Naive thymus-derived CD8-positive, alpha-beta T cell (primary cell): Measurements from ENCODE around the gene LCN15. TPM values are rescaled to one million over a fixed set of nuclear protein-coding genes. Genes with fewer than 3 reads are reported as not detected.
"Not testable (repeated sequence)": the region's sequence is repeated elsewhere in the genome, so short reads cannot be mapped to it uniquely, and the experiment has no call there.

Experiments used
- ATAC-seq, 2 donors: fragments of 150-1000 bp; cut with Tn5 transposase in 1 of 2; sonication (Bioruptor Pico), chemical (Tn5 transposase) in 1 of 2; 1 replicate in 1 of 2; 2 replicates in 1 of 2; pipeline ENCODE4 v1.10.0; 2021; ENCODE audit warnings: mild to moderate bottlenecking in 2 of 2, moderate library complexity in 2 of 2
- POLR2A ChIA-PET: fragments of 350-600 bp; sonication (Branson Sonifier 250); formaldehyde crosslinking; loops from one replicate; lab custom pipeline; 2021; ENCODE audit warnings: antibody characterized with exemption; lab: Charles Lee
- DNase-seq, 10 donors: peaks; one replicate each; pipeline versions ENCODE4 v3.0.0 to v3.0.0-alpha.2; 2020 to 2022
- H3K27ac Mint-ChIP-seq, 10 donors: one replicate each; pipeline ENCODE4 v1.8.0; 2020 to 2022; ENCODE audit warnings: mild to moderate bottlenecking in 10 of 10, mixed read lengths in 10 of 10, moderate library complexity in 4 of 10, inconsistent platforms in 1 of 10
- H3K27me3 Mint-ChIP-seq, 5 donors: one replicate each; pipeline ENCODE4 v1.8.0; 2021 to 2022; ENCODE audit warnings: mixed read lengths in 5 of 5
- H3K36me3 Mint-ChIP-seq, 3 donors: one replicate each; pipeline ENCODE4 v1.8.0; 2020 to 2022; ENCODE audit warnings: mixed read lengths in 3 of 3, mild to moderate bottlenecking in 2 of 3, inconsistent platforms in 1 of 3
- H3K4me1 Mint-ChIP-seq, 4 donors: one replicate each; pipeline ENCODE4 v1.8.0; 2021 to 2022; ENCODE audit warnings: mixed read lengths in 4 of 4
- H3K4me3 Mint-ChIP-seq, 10 donors: one replicate each; pipeline ENCODE4 v1.8.0; 2020 to 2022; ENCODE audit warnings: mild to moderate bottlenecking in 10 of 10, mixed read lengths in 10 of 10, moderate library complexity in 6 of 10, inconsistent platforms in 1 of 10
- H3K9me3 Mint-ChIP-seq, 9 donors: one replicate each; pipeline ENCODE4 v1.8.0; 2020 to 2022; ENCODE audit warnings: mixed read lengths in 9 of 9, mild to moderate bottlenecking in 3 of 9, inconsistent platforms in 1 of 9, moderate library complexity in 1 of 9
- polyA plus RNA-seq, 3 donors: library from polyadenylated mRNA; unstranded; fragments of 300-500 nt; fragmentation: Illumina TruSeq; gene quantifications; one replicate each; pipeline ENCODE4 v1.2.3, GENCODE V29; 2021
- total RNA-seq, 8 experiments: library from RNA in 2 of 8; stranded (reverse) in 2 of 8; gene quantifications; one replicate each; pipeline ENCODE4 v1.2.3 and lab custom pipeline; 2021 to 2026

LCN15 gene
- total and polyA plus RNA-seq, 5 experiments from 2014 or later = not detected

DNA sequence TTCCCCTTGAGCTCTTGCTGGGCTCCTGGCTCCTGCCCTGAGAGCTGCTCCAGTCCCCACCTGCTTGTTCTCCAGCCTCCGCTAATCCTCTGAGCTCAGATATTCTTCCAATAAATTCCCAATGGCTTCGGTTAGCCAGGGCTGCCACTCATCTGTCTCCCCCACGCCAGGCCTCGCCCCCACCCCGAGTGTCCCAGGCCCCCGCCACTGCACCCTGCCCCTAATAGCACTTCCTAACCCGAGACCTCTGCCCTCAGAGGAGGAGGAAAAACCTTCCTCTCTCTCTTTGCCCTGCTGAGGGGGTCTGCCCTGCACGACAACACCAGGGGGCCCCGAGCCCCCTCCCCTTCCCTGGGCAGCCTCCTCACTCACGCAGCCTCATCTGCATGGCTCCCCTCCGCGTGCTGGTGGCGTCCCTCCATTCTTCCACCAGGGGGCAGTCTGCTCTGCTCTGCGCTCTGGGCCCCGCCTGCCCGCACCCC, 5.4 kb upstream of the LCN15 start:
- Mint-ChIP-seq H3K4me1 (peaks cover 5 to 22% (median 10%) of the 10 kb centered on the region in 4 donors), H3K9me3 (peaks cover 0 to 5% (median 0%) of the 10 kb centered on the region in 9 donors), H3K27me3 (peaks cover 1 to 28% (median 16%) of the 10 kb centered on the region in 5 donors), H3K36me3 (peaks cover 0 to 3% (median 0%) of the 10 kb centered on the region in 3 donors), H3K4me3 (peak overlapping the region in 1 of 10 donors; percentile 49), H3K27ac (no peak overlapping the region)
- ATAC-seq (peak; percentile 80 to 89), DNase-seq (peak in 9 of 10 donors; percentile 26 to 73 (median 38))
- POLR2A ChIA-PET = no interaction called here

DNA sequence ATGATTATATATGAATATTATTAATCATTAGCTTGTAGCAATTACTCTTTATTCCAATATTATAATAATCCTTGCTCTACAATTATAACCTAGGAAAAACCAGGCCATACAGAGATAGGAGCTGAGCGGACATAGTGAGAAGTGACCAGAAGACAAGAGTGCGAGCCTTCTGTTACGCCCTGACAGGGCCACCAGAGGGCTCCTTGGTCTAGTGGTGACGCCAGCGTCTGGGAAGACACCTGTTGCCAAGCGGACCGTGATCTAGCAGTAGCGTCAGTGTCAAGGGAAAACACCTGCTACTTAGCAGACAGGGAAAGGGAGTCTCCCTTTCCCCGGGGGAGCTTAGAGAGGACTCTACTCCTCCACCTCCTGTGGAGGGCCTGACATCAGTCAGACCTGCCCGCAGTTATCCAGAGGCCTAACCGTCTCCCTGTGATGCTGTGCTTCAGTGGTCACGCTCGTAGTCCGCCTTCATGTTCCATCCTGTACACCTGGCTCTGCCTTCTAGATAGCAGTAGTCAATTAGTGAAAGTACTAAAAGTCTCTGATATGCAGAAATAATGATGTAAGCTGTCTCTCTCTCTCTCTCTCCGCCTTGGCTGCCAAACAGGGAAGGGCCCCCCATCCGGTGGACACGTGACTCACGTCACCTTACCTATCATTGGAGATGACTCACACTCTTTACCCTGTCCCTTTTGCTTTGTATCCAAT, 2.2 kb upstream of the LCN15 start:
- Mint-ChIP-seq H3K27ac (peak overlapping the region in 3 of 10 donors; percentile 59 to 90 (median 73)), H3K4me3 (peak overlapping the region in 4 of 10 donors; percentile 7 to 71 (median 30)), H3K4me1 (peaks cover 2 to 17% (median 5%) of the 10 kb centered on the region in 4 donors), H3K27me3 (peaks cover 0 to 31% (median 12%) of the 10 kb centered on the region in 5 donors)
- H3K36me3 Mint-ChIP-seq, POLR2A ChIA-PET, ATAC-seq, H3K9me3 Mint-ChIP-seq: not testable (repeated sequence)
- DNase-seq = peak in 2 of 10 donors; percentile 29 to 62

DNA sequence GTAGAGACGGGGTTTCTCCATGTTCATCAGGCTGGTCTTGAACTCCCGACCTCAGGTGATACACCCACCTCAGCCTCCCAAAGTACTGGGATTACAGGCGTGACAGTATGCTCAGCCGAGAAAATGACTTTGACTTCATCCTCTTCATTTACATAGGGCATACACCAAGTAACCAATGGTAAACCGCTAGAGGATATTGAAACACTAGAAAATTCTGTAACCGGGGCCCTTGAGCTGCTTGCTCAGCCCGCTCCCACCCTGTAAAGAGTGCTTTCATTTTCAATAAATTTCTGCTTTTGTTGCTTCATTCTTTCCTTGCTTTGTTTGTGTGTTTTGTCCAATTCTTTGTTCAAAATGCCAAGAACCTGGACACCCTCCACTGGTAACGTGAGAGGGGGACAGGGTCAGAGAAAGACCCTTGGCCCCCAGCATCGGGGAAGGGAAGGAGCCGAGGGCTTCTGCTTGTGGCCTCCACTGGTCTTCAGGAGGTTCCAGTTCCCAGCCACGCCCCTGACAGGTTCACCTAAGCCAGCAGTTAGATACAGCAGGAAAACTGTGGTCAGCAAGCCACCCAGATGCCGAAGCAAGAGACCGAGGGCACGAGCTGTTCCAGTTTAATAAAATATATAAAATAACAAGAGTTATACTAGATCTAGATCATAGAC, 1.6 kb upstream of the LCN15 start:
- H3K9me3 Mint-ChIP-seq, H3K4me3 Mint-ChIP-seq, POLR2A ChIA-PET, ATAC-seq, H3K36me3 Mint-ChIP-seq, DNase-seq: not testable (repeated sequence)
- H3K27me3 Mint-ChIP-seq = peaks cover 0 to 33% (median 12%) of the 10 kb centered on the region in 5 donors
- peak overlapping the region in 3 of 10 donors; percentile 33 to 77 (median 70) for H3K27ac Mint-ChIP-seq
- peaks cover 2 to 18% (median 5%) of the 10 kb centered on the region in 4 donors for H3K4me1 Mint-ChIP-seq

DNA sequence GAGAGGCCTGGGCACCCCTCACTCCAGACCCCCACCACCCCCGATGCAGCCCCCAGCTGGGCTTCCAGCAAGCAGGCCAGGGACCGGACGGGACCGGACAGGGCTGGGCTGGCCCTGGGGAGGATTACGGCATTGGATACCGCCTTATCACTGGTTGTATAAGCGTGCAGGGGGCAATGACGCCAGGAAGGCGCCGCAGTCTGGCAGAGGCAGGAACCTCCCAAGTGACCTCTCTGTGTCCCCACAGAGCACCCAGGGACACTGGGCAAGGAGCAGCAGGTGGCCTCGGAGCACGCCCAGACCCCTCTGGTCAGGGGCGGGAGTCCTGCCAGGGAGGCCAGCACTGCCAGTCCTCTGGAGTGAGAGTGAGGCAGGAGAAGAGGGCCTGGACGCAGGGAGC, 723 bp upstream of the LCN15 start:
- Mint-ChIP-seq H3K27ac (peak overlapping the region in 1 of 10 donors; percentile 70), H3K36me3 (no peaks in the 10 kb centered on the region), H3K27me3 (peaks cover 0 to 36% (median 14%) of the 10 kb centered on the region in 5 donors), H3K4me1 (peaks cover 4 to 22% (median 5%) of the 10 kb centered on the region in 4 donors), H3K4me3 (no peak overlapping the region), H3K9me3 (no peaks in the 10 kb centered on the region)
- ATAC-seq (no peak), DNase-seq (peak in 1 of 10 donors; percentile 42)
- POLR2A ChIA-PET = no interaction called here

DNA sequence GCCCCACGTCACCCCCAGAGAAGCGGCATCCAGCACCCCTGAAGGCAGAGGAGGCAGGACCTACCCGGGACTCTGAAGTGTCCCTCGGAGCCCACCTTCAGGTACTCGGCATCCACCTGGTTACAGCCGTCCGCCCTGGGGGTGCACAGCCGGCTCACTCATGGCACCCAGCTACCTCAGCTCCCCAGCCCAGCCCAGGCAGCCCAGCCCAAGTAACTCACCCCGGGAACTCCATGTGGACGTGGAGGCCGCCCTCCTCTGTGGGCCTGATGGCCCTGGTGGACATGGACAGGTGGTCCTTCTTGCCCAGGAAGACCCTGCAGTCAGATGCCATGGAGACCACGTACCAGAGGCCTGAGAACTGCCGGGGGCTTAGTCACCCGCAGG, 676 bp downstream of the LCN15 start:
- H3K27ac Mint-ChIP-seq = no peak overlapping the region
- H3K4me1 Mint-ChIP-seq = peaks cover 0 to 22% (median 2%) of the 10 kb centered on the region in 4 donors
- ATAC-seq (no peak), DNase-seq (peak in 1 of 10 donors; percentile 36)
- no peaks in the 10 kb centered on the region for H3K36me3 Mint-ChIP-seq
- H3K27me3 Mint-ChIP-seq = peaks cover 0 to 33% (median 12%) of the 10 kb centered on the region in 5 donors
- no peak overlapping the region for H3K4me3 Mint-ChIP-seq
- POLR2A ChIA-PET = no interaction called here
- no peaks in the 10 kb centered on the region for H3K9me3 Mint-ChIP-seq

DNA sequence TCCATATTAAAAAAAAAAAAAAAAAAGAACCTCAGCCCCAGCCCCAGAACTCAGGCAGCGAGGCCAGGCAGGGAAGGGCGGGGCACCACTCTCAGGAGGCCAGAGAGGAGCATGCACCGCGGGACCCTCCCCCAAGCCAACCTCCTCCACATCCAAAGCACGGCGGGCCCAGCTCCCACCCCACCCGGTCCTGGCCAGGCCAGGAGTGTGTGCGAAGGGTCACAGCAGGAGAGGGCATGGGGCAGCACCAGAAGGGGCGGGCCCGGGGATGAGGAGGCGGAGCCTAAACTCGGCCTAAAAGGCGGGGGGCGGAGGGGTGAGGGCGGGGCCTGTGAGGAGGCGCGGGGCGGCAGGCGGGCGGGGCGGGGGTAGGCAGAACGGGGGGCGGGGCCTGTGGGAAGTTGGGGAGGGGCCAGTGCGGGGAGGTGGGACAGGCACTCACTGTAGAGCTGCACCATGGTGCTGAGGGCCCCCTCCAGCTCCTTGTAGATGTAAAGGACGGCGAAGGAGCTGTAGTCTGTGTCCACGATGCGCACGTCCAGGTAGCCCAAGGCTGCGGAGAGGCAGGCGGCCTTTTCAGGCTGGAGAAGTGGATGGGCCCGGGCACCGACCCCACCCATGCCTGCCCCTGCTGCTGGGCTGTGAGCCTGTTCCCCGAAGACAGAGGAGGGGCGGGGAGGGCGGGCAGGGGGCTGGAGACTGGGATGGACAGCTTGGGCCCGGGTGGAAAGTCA, 1.2 kb downstream of the LCN15 start:
- ATAC-seq (peak; percentile 25 to 41), DNase-seq (peak in 4 of 10 donors; percentile 17 to 61 (median 44))
- Mint-ChIP-seq H3K36me3 (no peaks in the 10 kb centered on the region), H3K4me1 (peaks cover 0 to 22% (median 2%) of the 10 kb centered on the region in 4 donors), H3K9me3 (no peaks in the 10 kb centered on the region), H3K27me3 (peaks cover 0 to 33% (median 12%) of the 10 kb centered on the region in 5 donors), H3K4me3 (no peak overlapping the region), H3K27ac (peak overlapping the region in 2 of 10 donors; percentile 33 to 44)
- POLR2A ChIA-PET = interaction anchor here (0.5 to 0.7 kb wide), 2 partner anchors 11 to 563 kb away, joined by 3 to 5 read pairs; no protein-coding TSS in a partner anchor

DNA sequence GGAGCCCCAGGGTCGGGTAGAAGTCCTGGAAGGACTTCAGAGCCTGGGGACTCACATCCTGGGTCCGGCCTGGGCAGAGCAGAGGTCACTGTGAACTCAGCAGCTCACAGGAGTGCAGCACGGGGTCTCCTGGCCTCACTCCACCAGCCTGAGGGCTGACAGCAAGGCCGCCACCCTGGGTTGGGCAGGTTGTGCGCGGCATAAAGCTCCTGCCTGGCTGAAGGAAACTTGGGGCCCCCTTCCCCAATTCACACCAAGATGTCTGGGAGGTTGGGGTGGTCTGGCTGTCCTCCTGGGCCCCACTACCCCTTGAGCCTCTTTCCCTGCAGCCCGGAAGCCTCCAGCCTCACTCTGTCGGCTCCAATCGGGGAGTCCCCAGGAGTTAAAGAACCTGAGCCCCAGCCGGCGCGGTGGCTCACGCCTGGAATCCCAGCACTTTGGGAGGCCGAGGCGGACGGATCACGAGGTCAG, 2.1 kb downstream of the LCN15 start:
- Mint-ChIP-seq H3K27me3 (peaks cover 0 to 27% (median 12%) of the 10 kb centered on the region in 5 donors), H3K27ac (no peak overlapping the region), H3K36me3 (no peaks in the 10 kb centered on the region), H3K4me1 (peaks cover 0 to 19% (median 2%) of the 10 kb centered on the region in 4 donors), H3K4me3 (no peak overlapping the region), H3K9me3 (no peaks in the 10 kb centered on the region)
- DNase-seq (peak in 1 of 10 donors; percentile 57), ATAC-seq (no peak)
- POLR2A ChIA-PET = interaction anchor here (0.7 kb wide), 1 partner anchor 12 kb away, joined by 3 read pairs; no protein-coding TSS in a partner anchor

DNA sequence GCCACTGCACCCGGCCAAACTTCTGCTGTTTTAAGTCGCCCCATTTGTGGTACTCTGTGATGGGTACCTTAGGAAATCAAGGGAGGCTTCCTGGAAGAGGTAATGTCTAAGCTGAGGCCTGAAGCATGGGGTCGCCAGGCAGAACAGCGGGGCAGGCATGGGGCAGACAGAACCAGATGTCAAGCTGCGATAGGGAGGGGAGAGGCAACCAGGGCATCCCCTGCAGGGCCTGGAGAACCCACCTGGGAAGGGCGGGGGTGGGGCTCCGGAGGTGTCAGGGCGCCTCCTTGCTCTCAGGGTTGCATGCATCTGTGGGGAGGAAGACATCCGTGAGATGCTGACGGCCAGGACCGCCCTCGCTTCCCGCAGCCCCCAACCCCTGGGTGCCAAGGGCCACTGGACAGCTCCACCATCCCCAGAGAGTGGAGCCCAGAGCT, 2.8 kb downstream of the LCN15 start:
- H3K9me3 Mint-ChIP-seq = peaks cover 0 to 2% (median 0%) of the 10 kb centered on the region in 9 donors
- no peak overlapping the region for H3K27ac Mint-ChIP-seq
- no peak for DNase-seq

DNA sequence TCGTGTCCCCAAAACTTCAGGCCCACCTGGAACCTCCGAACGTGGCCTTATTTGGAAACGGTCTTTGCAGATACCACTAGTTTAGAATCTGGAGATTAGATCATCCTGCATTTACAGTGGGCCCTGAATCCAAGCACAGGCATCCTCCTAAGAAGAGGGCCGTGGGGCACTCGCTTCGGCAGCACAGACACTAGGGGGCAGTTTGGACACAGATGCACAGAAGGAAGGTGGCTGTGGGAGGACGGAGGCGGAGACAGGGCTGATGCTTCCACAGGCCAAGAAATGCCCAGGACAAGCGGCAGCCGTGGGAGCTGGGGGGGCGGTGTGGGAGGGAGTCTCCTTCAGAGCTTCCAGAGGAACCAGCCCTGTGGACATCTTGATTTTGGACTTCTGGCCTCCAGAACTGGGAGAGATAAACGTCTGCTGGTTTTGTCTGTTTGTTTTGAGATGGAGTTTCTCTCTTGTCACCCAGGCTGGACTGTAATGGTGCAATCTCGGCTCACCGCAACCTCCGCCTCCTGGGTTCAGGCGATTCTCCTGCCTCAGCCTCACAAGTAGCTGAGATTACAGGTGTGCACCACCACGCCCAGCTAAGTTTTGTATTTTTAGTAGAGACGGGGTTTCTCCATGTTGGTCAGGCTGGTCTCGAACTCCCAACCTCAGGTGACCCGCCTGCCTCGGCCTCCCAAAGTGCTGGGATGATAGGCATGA, 3.3 kb downstream of the LCN15 start:
- H3K9me3 Mint-ChIP-seq, H3K36me3 Mint-ChIP-seq, ATAC-seq, H3K27ac Mint-ChIP-seq, H3K4me1 Mint-ChIP-seq: not testable (repeated sequence)
- Mint-ChIP-seq H3K4me3 (peak overlapping the region in 1 of 10 donors; percentile 39), H3K27me3 (peaks cover 0 to 26% (median 5%) of the 10 kb centered on the region in 5 donors)
- peak in 1 of 10 donors; percentile 57 for DNase-seq
- POLR2A ChIA-PET = interaction anchor here (0.7 kb wide), 1 partner anchor 274 kb away, joined by 3 read pairs; no protein-coding TSS in a partner anchor

More for the DNA sequence above, 2.8 kb downstream of the LCN15 start:
- Mint-ChIP-seq H3K4me1 (peaks cover 0 to 13% (median 2%) of the 10 kb centered on the region in 4 donors), H3K27me3 (peaks cover 0 to 21% (median 6%) of the 10 kb centered on the region in 5 donors), H3K4me3 (no peak overlapping the region), H3K36me3 (no peaks in the 10 kb centered on the region)
- POLR2A ChIA-PET = interaction anchor here (0.7 kb wide), 1 partner anchor 274 kb away, joined by 3 read pairs; no protein-coding TSS in a partner anchor
- ATAC-seq = no peak

DNA sequence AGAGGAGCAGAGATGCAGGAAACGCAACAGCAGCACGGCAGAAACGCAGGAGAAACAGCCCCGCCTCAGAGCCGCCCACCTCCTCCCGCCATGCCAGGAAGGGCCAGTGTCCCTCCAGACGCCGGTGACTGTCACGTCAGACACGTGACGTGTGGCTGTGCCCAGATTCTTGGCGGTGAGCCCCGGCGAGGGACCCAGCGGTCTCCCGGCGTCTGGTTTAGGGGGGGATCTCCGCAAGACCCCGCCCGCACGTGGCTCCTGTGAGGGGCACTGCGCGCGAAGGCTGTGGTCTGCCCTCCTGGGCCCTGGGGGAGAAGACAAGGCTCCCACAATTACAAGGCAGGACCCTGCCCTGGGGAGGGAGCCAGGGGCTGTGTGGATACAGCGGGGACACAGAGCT, 3.9 kb downstream of the LCN15 start:
- ATAC-seq = no peak
- no peak overlapping the region for H3K27ac Mint-ChIP-seq
- POLR2A ChIA-PET = no interaction called here
- H3K4me3 Mint-ChIP-seq = peak overlapping the region in 1 of 10 donors; percentile 19
- peaks cover 0 to 5% (median 2%) of the 10 kb centered on the region in 4 donors for H3K4me1 Mint-ChIP-seq
- peak in 1 of 10 donors; percentile 55 for DNase-seq
- H3K27me3 Mint-ChIP-seq = peaks cover 0 to 29% (median 3%) of the 10 kb centered on the region in 5 donors
- H3K36me3 Mint-ChIP-seq = no peaks in the 10 kb centered on the region
- H3K9me3 Mint-ChIP-seq = peaks cover 0 to 9% (median 0%) of the 10 kb centered on the region in 9 donors
